MCF 10A (cell line): Measurements from ENCODE around the gene RPS15A. TPM values are rescaled to one million over a fixed set of nuclear protein-coding genes. Genes with fewer than 3 reads are reported as not detected.
"Not testable (repeated sequence)": the region's sequence is repeated elsewhere in the genome, so short reads cannot be mapped to it uniquely, and the experiment has no call there.

Source experiments
- BruUV-seq: library from RNA; stranded (reverse); fragments of 400-500 nt; replicated peaks from 2 replicates; lab custom pipeline; 2021; lab: Mats Ljungman, UMichigan
- CTCF ChIA-PET: fragments of 300-600 bp; sonication (Branson Sonifier 250); formaldehyde crosslinking; extraction: SDS; loops from one replicate; lab custom pipeline; 2021; ENCODE audit warnings: antibody characterized with exemption, inconsistent platforms; lab: Yijun Ruan, JAX
- POLR2A ChIA-PET: fragments of 300-600, 350-650 bp; sonication (Branson Sonifier 250); formaldehyde crosslinking; extraction: SDS; loops from one replicate; lab custom pipeline; 2020; ENCODE audit warnings: antibody characterized with exemption, inconsistent platforms; lab: Yijun Ruan, JAX
- DNase-seq: peaks from one replicate; pipeline ENCODE4 v3.0.0-alpha.2; 2018; ENCODE audit not compliant: unreplicated experiment
- H3K27ac Mint-ChIP-seq: one replicate; pipeline ENCODE4 v1.8.0; 2022; ENCODE audit warnings: mild to moderate bottlenecking, low read depth, mixed read lengths; ENCODE audit not compliant: unreplicated experiment
- H3K27me3 Mint-ChIP-seq: one replicate; pipeline ENCODE4 v1.8.0; 2022; ENCODE audit warnings: mixed read lengths; ENCODE audit not compliant: insufficient read depth, unreplicated experiment
- H3K36me3 Mint-ChIP-seq: one replicate; pipeline ENCODE4 v1.8.0; 2022; ENCODE audit warnings: mild to moderate bottlenecking, moderate library complexity, mixed read lengths; ENCODE audit not compliant: insufficient read depth, unreplicated experiment
- H3K4me1 Mint-ChIP-seq: one replicate; pipeline ENCODE4 v1.8.0; 2022; ENCODE audit warnings: mixed read lengths; ENCODE audit not compliant: insufficient read depth, unreplicated experiment
- H3K4me3 Mint-ChIP-seq: one replicate; pipeline ENCODE4 v1.8.0; 2022; ENCODE audit warnings: mild to moderate bottlenecking, moderate library complexity, mixed read lengths; ENCODE audit not compliant: unreplicated experiment
- H3K9me3 Mint-ChIP-seq: one replicate; pipeline ENCODE4 v1.8.0; 2022; ENCODE audit warnings: mixed read lengths; ENCODE audit not compliant: unreplicated experiment
- CTCF ChIP-seq: fragments of 200-600 bp; IDR thresholded peaks from one replicate; pipeline ENCODE4 v1.8.0; 2022; ENCODE audit warnings: antibody characterized with exemption, mild to moderate bottlenecking; ENCODE audit not compliant: unreplicated experiment
- intact Hi-C: fragments of 100-400 bp; cut with micrococcal nuclease; formaldehyde crosslinking; loops from 2 replicates; pipeline ENCODE4 v1.14.1; 2022
- total RNA-seq: library from RNA; stranded (reverse); gene quantifications from 2 replicates; pipeline ENCODE4 v1.2.3, GENCODE V29; 2022

RPS15A gene
- total RNA-seq, 1 experiment from 2014 or later, result 1,431 TPM

GRCh38 chr16:18759598-18760520, 30.3 kb downstream of the RPS15A start:
- H3K4me1 Mint-ChIP-seq, H3K4me3 Mint-ChIP-seq, POLR2A ChIA-PET, BruUV-seq, H3K36me3 Mint-ChIP-seq, H3K27ac Mint-ChIP-seq, H3K9me3 Mint-ChIP-seq, intact Hi-C loops, H3K27me3 Mint-ChIP-seq, CTCF ChIA-PET: not testable (repeated sequence)
- peak; percentile 61 for TF ChIP-seq CTCF
- peak; percentile 23 for DNase-seq

GRCh38 chr16:18757960-18758660, 32.0 kb downstream of the RPS15A start:
- H3K27me3 Mint-ChIP-seq, H3K4me3 Mint-ChIP-seq, CTCF ChIA-PET, H3K36me3 Mint-ChIP-seq, BruUV-seq, DNase-seq, H3K9me3 Mint-ChIP-seq, POLR2A ChIA-PET, H3K4me1 Mint-ChIP-seq, intact Hi-C loops, H3K27ac Mint-ChIP-seq: not testable (repeated sequence)

- H3K36me3 Mint-ChIP-seq, intact Hi-C loops, H3K4me3 Mint-ChIP-seq, POLR2A ChIA-PET, H3K9me3 Mint-ChIP-seq, H3K4me1 Mint-ChIP-seq, H3K27me3 Mint-ChIP-seq, DNase-seq, H3K27ac Mint-ChIP-seq, BruUV-seq: not testable (repeated sequence)
- CTCF ChIA-PET, result interaction anchor here (0.6 kb wide), 1 partner anchor 181 kb away, joined by 3 read pairs; no protein-coding TSS in a partner anchor
These were observed 33.5 kb downstream of the RPS15A start for GRCh38 chr16:18756639-18757038.

- intact Hi-C loops, H3K9me3 Mint-ChIP-seq, H3K27me3 Mint-ChIP-seq, POLR2A ChIA-PET, H3K27ac Mint-ChIP-seq, DNase-seq, H3K36me3 Mint-ChIP-seq, BruUV-seq, CTCF ChIA-PET, H3K4me1 Mint-ChIP-seq, H3K4me3 Mint-ChIP-seq: not testable (repeated sequence)
These were observed 47.3 kb downstream of the RPS15A start for GRCh38 chr16:18742870-18743269.

GRCh38 chr16:18740027-18740426, 50.1 kb downstream of the RPS15A start:
- H3K27me3 Mint-ChIP-seq, H3K9me3 Mint-ChIP-seq, H3K36me3 Mint-ChIP-seq, H3K27ac Mint-ChIP-seq, DNase-seq, H3K4me1 Mint-ChIP-seq, intact Hi-C loops, CTCF ChIA-PET, BruUV-seq, POLR2A ChIA-PET, H3K4me3 Mint-ChIP-seq: not testable (repeated sequence)

- H3K36me3 Mint-ChIP-seq, result not testable (repeated sequence)
These were observed 51.4 kb downstream of the RPS15A start for GRCh38 chr16:18738768-18739167.

GRCh38 chr16:18734279-18734678, 55.9 kb downstream of the RPS15A start:
- intact Hi-C loops, H3K27me3 Mint-ChIP-seq, H3K4me1 Mint-ChIP-seq, H3K27ac Mint-ChIP-seq, H3K9me3 Mint-ChIP-seq, DNase-seq, H3K4me3 Mint-ChIP-seq, POLR2A ChIA-PET, BruUV-seq, H3K36me3 Mint-ChIP-seq, CTCF ChIA-PET: not testable (repeated sequence)

More at GRCh38 chr16:18738768-18739167, 51.4 kb downstream of the RPS15A start:
- H3K27me3 Mint-ChIP-seq, H3K27ac Mint-ChIP-seq, H3K4me3 Mint-ChIP-seq, POLR2A ChIA-PET, H3K9me3 Mint-ChIP-seq, H3K4me1 Mint-ChIP-seq, BruUV-seq, intact Hi-C loops, DNase-seq, CTCF ChIA-PET: not testable (repeated sequence)
